ENCODE results near the gene UAP1L1.

DNA sequence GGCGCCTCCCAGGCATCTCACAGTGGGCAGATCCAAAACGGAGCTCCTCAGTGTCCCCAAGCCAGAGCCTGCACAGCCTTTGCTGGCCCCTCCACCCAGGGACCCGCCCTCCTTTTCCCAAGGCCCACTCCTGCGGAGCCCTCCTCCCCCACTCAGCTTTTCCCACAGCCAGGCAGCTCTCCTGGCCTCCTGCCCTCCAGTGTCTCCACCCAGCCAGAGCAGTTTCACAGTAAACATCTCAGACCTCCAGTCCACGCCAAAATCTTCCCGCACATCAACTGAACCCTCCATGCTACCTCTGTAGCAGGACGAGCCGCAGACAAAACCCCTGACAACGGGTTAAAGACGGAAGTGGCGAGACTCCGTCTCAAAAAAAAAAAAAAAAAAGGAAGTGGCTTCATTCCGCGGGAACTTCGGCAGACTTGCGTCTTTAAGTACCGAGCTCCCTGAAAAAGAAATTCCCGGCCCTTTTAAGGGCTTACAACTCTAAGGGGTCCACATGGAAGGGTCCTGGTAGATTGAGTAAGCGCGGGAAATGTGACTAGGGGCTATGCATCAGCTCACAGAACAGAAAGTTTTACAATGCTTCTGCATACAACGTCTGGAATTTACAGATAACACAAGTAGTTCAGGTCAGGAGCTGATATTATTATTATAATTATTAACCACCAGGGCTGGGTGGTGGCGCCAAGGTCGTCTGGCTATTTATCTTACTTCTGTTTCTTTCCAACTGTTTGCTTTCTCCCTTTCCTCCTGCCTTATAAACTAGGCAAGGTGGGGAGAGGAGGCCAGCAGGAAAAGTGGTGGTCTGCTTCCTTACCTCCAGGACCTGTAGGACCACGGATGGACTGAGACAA lies 50.2 kb downstream of the UAP1L1 start:
- no peak for TF ChIP-seq CTCF (optimal IDR thresholded peaks at IDR 0.05 in 1 of 3, IDR thresholded peaks at IDR 0.05 in 1 of 3, conservative IDR thresholded peaks at IDR 0.05 in 1 of 3; ENCODE audit: extremely low read depth in 1 of 3, insufficient read depth in 2 of 3, low read length in 3 of 3)
- no peak for TF ChIP-seq EZH2 (IDR thresholded peaks at IDR 0.05; ENCODE audit: low read length)

All from keratinocyte (primary cell).